SU-DHL-6 (cell line): ENCODE measurements around the gene TOMM40L.

ENCODE experiments used
- CTCF ChIP-seq: fragments of 200-600 bp; sonication (generic); IDR thresholded peaks from one replicate; pipeline ENCODE4 v1.5.1; 2017; ENCODE audit warnings: antibody characterized with exemption, mild to moderate bottlenecking, low read length, moderate library complexity; ENCODE audit not compliant: insufficient read depth, poor library complexity, severe bottlenecking
- EZH2phosphoT487 ChIP-seq: fragments of 200-600 bp; sonication (generic), shearing (Covaris generic); conservative IDR thresholded peaks from 2 replicates; pipeline ENCODE4 v1.6.1; 2018; ENCODE audit warnings: mild to moderate bottlenecking, antibody characterized with exemption, low read length, moderate library complexity, mixed read lengths

GRCh38 chr1:161196521-161197451, 29.1 kb upstream of the TOMM40L start:
- TF ChIP-seq CTCF = no peak
- no peak for TF ChIP-seq EZH2phosphoT487
